SK-N-SH (cell line): ENCODE data around the gene C6.

Experiments
- CHD2 ChIP-seq: fragments of 150-350 bp; IDR thresholded peaks from 2 replicates; pipeline ENCODE4 v1.6.1; 2018; ENCODE audit warnings: low read length; ENCODE audit not compliant: partially characterized antibody
- EP300 ChIP-seq, 2 experiments: IDR thresholded peaks; 2 replicates each; pipeline versions ENCODE4 v1.4.0 to v1.6.1; 2012; ENCODE audit warnings: borderline replicate concordance in 1 of 2, low read depth in 1 of 2, low read length in 1 of 2
- EZH2phosphoT487 ChIP-seq: fragments of 200-600 bp; sonication (generic); IDR thresholded peaks from 2 replicates; pipeline ENCODE4 v1.6.1; 2017; ENCODE audit warnings: low read depth, mixed run types, mild to moderate bottlenecking, antibody characterized with exemption, moderate library complexity, borderline replicate concordance
- FOXJ3 ChIP-seq: sonication (generic); formaldehyde crosslinking; IDR thresholded peaks from 2 replicates; pipeline ENCODE4 v1.5.1; 2020; ENCODE audit warnings: mild to moderate bottlenecking, missing genetic modification reagents
- JUND ChIP-seq: IDR thresholded peaks from 2 replicates; pipeline ENCODE4 v1.4.0; 2012
- NFIC ChIP-seq: IDR thresholded peaks from 2 replicates; pipeline ENCODE4 v1.4.0; 2012; ENCODE audit warnings: borderline replicate concordance
- NRF1 ChIP-seq: IDR thresholded peaks from 2 replicates; pipeline ENCODE4 v1.6.1; 2012; ENCODE audit warnings: low read depth, mild to moderate bottlenecking, low read length
- POLR2AphosphoS5 ChIP-seq: IDR thresholded peaks from 2 replicates; pipeline ENCODE4 v1.6.1; 2012; ENCODE audit warnings: low read depth, low read length
- SIN3A ChIP-seq: IDR thresholded peaks from 2 replicates; pipeline ENCODE4 v1.6.1; 2012; ENCODE audit warnings: low read depth, mild to moderate bottlenecking, low read length, moderate library complexity, borderline replicate concordance
- TF ChIP-seq, protein P1 (sequence below): fragments of 200-600 bp; sonication (generic); IDR thresholded peaks from 2 replicates; pipeline ENCODE4 v1.6.1; 2017; ENCODE audit warnings: antibody characterized with exemption, mild to moderate bottlenecking, moderate library complexity
- TF ChIP-seq, protein P2 (sequence below): IDR thresholded peaks from 2 replicates; pipeline ENCODE4 v1.6.1; 2012; ENCODE audit warnings: mild to moderate bottlenecking, low read depth, low read length, moderate library complexity

DNA sequence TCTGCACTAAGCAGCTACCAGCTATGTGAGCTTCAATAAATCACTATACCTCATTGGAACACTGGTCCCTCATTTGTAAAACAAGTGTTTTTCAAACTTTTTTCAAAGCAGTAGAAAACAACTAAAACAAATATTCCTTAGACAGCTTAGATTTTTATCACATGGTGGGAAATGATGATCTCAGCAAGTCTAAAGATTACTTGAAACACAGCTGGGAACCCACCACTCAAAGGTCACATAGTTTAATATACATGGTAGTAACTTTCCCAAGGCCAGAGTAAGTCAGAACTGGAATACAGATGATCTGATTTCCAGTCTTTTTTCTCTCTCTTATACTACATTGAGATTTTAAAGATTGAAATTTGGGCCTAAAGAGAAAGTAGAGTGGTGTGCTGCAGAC, 850 bp upstream of the C6 start:
- no peak for TF ChIP-seq POLR2AphosphoS5
- no peak for TF ChIP-seq JUND
- no peak for TF ChIP-seq SIN3A
- TF ChIP-seq EP300 (IDR thresholded peaks at IDR 0.05; ENCODE audit: borderline replicate concordance in 1 of 2, low read depth in 1 of 2, low read length in 1 of 2): no peak
- TF ChIP-seq, protein P1, sequence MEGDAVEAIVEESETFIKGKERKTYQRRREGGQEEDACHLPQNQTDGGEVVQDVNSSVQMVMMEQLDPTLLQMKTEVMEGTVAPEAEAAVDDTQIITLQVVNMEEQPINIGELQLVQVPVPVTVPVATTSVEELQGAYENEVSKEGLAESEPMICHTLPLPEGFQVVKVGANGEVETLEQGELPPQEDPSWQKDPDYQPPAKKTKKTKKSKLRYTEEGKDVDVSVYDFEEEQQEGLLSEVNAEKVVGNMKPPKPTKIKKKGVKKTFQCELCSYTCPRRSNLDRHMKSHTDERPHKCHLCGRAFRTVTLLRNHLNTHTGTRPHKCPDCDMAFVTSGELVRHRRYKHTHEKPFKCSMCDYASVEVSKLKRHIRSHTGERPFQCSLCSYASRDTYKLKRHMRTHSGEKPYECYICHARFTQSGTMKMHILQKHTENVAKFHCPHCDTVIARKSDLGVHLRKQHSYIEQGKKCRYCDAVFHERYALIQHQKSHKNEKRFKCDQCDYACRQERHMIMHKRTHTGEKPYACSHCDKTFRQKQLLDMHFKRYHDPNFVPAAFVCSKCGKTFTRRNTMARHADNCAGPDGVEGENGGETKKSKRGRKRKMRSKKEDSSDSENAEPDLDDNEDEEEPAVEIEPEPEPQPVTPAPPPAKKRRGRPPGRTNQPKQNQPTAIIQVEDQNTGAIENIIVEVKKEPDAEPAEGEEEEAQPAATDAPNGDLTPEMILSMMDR: no peak
- TF ChIP-seq EZH2phosphoT487: no peak
- no peak for TF ChIP-seq NRF1
- TF ChIP-seq, protein P2, sequence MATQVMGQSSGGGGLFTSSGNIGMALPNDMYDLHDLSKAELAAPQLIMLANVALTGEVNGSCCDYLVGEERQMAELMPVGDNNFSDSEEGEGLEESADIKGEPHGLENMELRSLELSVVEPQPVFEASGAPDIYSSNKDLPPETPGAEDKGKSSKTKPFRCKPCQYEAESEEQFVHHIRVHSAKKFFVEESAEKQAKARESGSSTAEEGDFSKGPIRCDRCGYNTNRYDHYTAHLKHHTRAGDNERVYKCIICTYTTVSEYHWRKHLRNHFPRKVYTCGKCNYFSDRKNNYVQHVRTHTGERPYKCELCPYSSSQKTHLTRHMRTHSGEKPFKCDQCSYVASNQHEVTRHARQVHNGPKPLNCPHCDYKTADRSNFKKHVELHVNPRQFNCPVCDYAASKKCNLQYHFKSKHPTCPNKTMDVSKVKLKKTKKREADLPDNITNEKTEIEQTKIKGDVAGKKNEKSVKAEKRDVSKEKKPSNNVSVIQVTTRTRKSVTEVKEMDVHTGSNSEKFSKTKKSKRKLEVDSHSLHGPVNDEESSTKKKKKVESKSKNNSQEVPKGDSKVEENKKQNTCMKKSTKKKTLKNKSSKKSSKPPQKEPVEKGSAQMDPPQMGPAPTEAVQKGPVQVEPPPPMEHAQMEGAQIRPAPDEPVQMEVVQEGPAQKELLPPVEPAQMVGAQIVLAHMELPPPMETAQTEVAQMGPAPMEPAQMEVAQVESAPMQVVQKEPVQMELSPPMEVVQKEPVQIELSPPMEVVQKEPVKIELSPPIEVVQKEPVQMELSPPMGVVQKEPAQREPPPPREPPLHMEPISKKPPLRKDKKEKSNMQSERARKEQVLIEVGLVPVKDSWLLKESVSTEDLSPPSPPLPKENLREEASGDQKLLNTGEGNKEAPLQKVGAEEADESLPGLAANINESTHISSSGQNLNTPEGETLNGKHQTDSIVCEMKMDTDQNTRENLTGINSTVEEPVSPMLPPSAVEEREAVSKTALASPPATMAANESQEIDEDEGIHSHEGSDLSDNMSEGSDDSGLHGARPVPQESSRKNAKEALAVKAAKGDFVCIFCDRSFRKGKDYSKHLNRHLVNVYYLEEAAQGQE: no peak
- TF ChIP-seq FOXJ3: no peak
- TF ChIP-seq NFIC: no peak
- no peak for TF ChIP-seq CHD2
